WTC11 (cell line): Measurements from ENCODE around the gene MYO16. TPM values are rescaled to one million over a fixed set of nuclear protein-coding genes. Genes with fewer than 3 reads are reported as not detected.

Experiments used
- ATAC-seq: fragments of 200-7000 bp; cut with Tn5 transposase; 2 replicates; pipeline ENCODE4 v1.10.0; 2021; ENCODE audit warnings: mild to moderate bottlenecking, moderate library complexity
- CTCF ChIA-PET: fragments of 300-600 bp; sonication (Branson Sonifier 250); formaldehyde crosslinking; loops from one replicate; lab custom pipeline; 2021; ENCODE audit warnings: antibody characterized with exemption; lab: Charles Lee
- POLR2A ChIA-PET: fragments of 350-600 bp; sonication (Branson Sonifier 250); formaldehyde crosslinking; loops from one replicate; lab custom pipeline; 2021; ENCODE audit warnings: antibody characterized with exemption; lab: Charles Lee
- DNase-seq: peaks from one replicate; pipeline ENCODE4 v3.0.0; 2021; ENCODE audit warnings: low spot score
- H3K27ac Mint-ChIP-seq: 2 replicates; pipeline ENCODE4 v1.8.0; 2021; ENCODE audit warnings: mixed read lengths
- H3K27me3 Mint-ChIP-seq: 2 replicates; pipeline ENCODE4 v1.8.0; 2021; ENCODE audit warnings: low read depth, mild to moderate bottlenecking, moderate library complexity, mixed read lengths
- H3K36me3 Mint-ChIP-seq: 2 replicates; pipeline ENCODE4 v1.8.0; 2021; ENCODE audit warnings: mixed read lengths
- H3K4me1 Mint-ChIP-seq: 2 replicates; pipeline ENCODE4 v1.8.0; 2022; ENCODE audit warnings: mixed read lengths
- H3K4me3 Mint-ChIP-seq: 2 replicates; pipeline ENCODE4 v1.8.0; 2021; ENCODE audit warnings: mild to moderate bottlenecking, moderate library complexity, mixed read lengths
- H3K9me3 Mint-ChIP-seq: 2 replicates; pipeline ENCODE4 v1.8.0; 2021; ENCODE audit warnings: mixed read lengths
- ATF1 ChIP-seq: sonication (generic); formaldehyde crosslinking; IDR thresholded peaks from 2 replicates; pipeline ENCODE4 v1.8.1; 2023; ENCODE audit warnings: mild to moderate bottlenecking, moderate library complexity, missing genetic modification reagents
- ELF4 ChIP-seq: sonication (generic); formaldehyde crosslinking; IDR thresholded peaks from 2 replicates; pipeline ENCODE4 v1.8.1; 2022; ENCODE audit warnings: low read depth, mild to moderate bottlenecking, moderate library complexity, missing genetic modification reagents
- FOXJ3 ChIP-seq: sonication (generic); formaldehyde crosslinking; IDR thresholded peaks from 2 replicates; pipeline ENCODE4 v1.9.0; 2021; ENCODE audit warnings: missing genetic modification reagents, mild to moderate bottlenecking, borderline replicate concordance
- FOXP1 ChIP-seq: sonication (generic); formaldehyde crosslinking; IDR thresholded peaks from 2 replicates; pipeline ENCODE4 v1.8.0; 2022; ENCODE audit warnings: missing genetic modification reagents, mild to moderate bottlenecking, moderate library complexity, borderline replicate concordance
- GRHL2 ChIP-seq: fragments of 250-450 bp; sonication (Bioruptor Pico); IDR thresholded peaks from 2 replicates; pipeline ENCODE4 v1.8.0; 2022; ENCODE audit warnings: mild to moderate bottlenecking, moderate library complexity; ENCODE audit not compliant: insufficient replicate concordance, severe bottlenecking
- HMGA2 ChIP-seq: fragments of 250-450 bp; sonication (Bioruptor Pico); IDR thresholded peaks from 2 replicates; pipeline ENCODE4 v1.4.0; 2021; ENCODE audit warnings: mild to moderate bottlenecking, moderate library complexity
- IRF2 ChIP-seq: sonication (generic); formaldehyde crosslinking; IDR thresholded peaks from 2 replicates; pipeline ENCODE4 v1.8.0; 2022; ENCODE audit warnings: low read depth, missing genetic modification reagents, borderline replicate concordance
- JUN ChIP-seq: sonication (generic); formaldehyde crosslinking; IDR thresholded peaks from 2 replicates; pipeline ENCODE4 v1.8.0; 2023; ENCODE audit warnings: mild to moderate bottlenecking, missing genetic modification reagents
- NR1H2 ChIP-seq: sonication (generic); formaldehyde crosslinking; IDR thresholded peaks from 2 replicates; pipeline ENCODE4 v1.9.0; 2021; ENCODE audit warnings: mild to moderate bottlenecking, moderate library complexity, missing genetic modification reagents
- RORB ChIP-seq: fragments of 250-450 bp; sonication (Bioruptor Pico); IDR thresholded peaks from 2 replicates; pipeline ENCODE4 v1.9.0; 2021; ENCODE audit warnings: mild to moderate bottlenecking
- TCF7 ChIP-seq: sonication (generic); formaldehyde crosslinking; IDR thresholded peaks from 2 replicates; pipeline ENCODE4 v1.8.0; 2022; ENCODE audit warnings: mild to moderate bottlenecking, low read depth, missing genetic modification reagents, moderate library complexity
- TP53 ChIP-seq: sonication (generic); formaldehyde crosslinking; IDR thresholded peaks from 2 replicates; pipeline ENCODE4 v1.8.1; 2023; ENCODE audit warnings: mild to moderate bottlenecking, missing genetic modification reagents
- ZNF138 ChIP-seq: sonication (generic); formaldehyde crosslinking; conservative IDR thresholded peaks from 2 replicates; pipeline ENCODE4 v1.8.1; 2022; ENCODE audit warnings: mild to moderate bottlenecking, moderate library complexity, missing genetic modification reagents
- ZNF416 ChIP-seq: fragments of 250-450 bp; sonication (Bioruptor Pico); IDR thresholded peaks from 2 replicates; pipeline ENCODE4 v1.9.0; 2021; ENCODE audit warnings: mild to moderate bottlenecking, inconsistent platforms
- ZNF423 ChIP-seq: fragments of 250-450 bp; sonication (Bioruptor Pico); IDR thresholded peaks from 2 replicates; pipeline ENCODE4 v2.1.2; 2022; ENCODE audit warnings: mild to moderate bottlenecking, moderate library complexity
- total RNA-seq: library from RNA; stranded (reverse); gene quantifications from 3 replicates; pipeline ENCODE4 v1.2.3, GENCODE V29; 2021
- TF ChIP-seq, protein P1 (sequence below): sonication (generic); formaldehyde crosslinking; IDR thresholded peaks from 2 replicates; pipeline ENCODE4 v1.8.0; 2023; ENCODE audit warnings: missing genetic modification reagents
- TF ChIP-seq, protein P2 (sequence below): sonication (generic); formaldehyde crosslinking; conservative IDR thresholded peaks from 2 replicates; pipeline ENCODE4 v1.8.1; 2023; ENCODE audit warnings: mild to moderate bottlenecking, low read depth, missing genetic modification reagents, moderate library complexity
- TF ChIP-seq, protein P3 (sequence below): sonication (generic); formaldehyde crosslinking; IDR thresholded peaks from 2 replicates; pipeline ENCODE4 v1.8.1; 2022; ENCODE audit warnings: low read depth, missing genetic modification reagents, borderline replicate concordance
- TF ChIP-seq, protein P4 (sequence below): sonication (generic); formaldehyde crosslinking; IDR thresholded peaks from 2 replicates; pipeline ENCODE4 v1.8.1; 2023; ENCODE audit warnings: mild to moderate bottlenecking, missing genetic modification reagents, moderate library complexity
- TF ChIP-seq, protein P5 (sequence below): fragments of 250-450 bp; sonication (Bioruptor Pico); conservative IDR thresholded peaks from 2 replicates; pipeline ENCODE4 v1.9.0; 2021; ENCODE audit warnings: mild to moderate bottlenecking
- TF ChIP-seq, protein P6 (sequence below): sonication (generic); formaldehyde crosslinking; IDR thresholded peaks from 2 replicates; pipeline ENCODE4 v1.8.1; 2023; ENCODE audit warnings: mild to moderate bottlenecking, missing genetic modification reagents

Gene MYO16
- total RNA-seq, 1 experiment from 2014 or later: 0.09 TPM

DNA sequence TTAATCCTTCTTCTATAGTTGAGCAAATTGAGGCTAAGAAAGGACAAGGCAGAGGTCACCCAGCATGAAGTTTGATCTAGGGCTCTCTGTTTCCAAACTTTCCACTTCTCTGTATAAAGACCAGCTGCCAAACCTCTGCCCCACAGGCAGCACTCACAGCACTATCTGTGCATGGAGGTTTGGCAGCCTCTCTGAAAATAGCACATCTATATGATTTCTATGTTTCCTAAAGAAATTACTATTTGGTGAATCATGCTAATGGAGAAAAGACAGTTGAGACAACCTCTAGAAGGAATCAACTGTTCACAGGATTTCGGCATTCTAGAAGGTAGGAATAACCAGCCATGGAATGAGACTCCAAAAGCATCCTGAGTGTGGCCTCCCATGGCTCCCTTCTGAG is 602.5 kb downstream of the MYO16 start:
- Mint-ChIP-seq H3K27me3 (no peaks in the 10 kb centered on the region; the same call in 1 of the 2 replicates), H3K9me3 (peaks cover 42% of the 10 kb centered on the region), H3K27ac (no peak overlapping the region), H3K36me3 (peaks cover 15% of the 10 kb centered on the region), H3K4me1 (no peaks in the 10 kb centered on the region), H3K4me3 (no peak overlapping the region)
- ATAC-seq (no peak), DNase-seq (no peak)
- POLR2A ChIA-PET: no interaction called here
- TF ChIP-seq, protein P1, sequence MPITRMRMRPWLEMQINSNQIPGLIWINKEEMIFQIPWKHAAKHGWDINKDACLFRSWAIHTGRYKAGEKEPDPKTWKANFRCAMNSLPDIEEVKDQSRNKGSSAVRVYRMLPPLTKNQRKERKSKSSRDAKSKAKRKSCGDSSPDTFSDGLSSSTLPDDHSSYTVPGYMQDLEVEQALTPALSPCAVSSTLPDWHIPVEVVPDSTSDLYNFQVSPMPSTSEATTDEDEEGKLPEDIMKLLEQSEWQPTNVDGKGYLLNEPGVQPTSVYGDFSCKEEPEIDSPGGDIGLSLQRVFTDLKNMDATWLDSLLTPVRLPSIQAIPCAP: no peak
- TF ChIP-seq, protein P2, sequence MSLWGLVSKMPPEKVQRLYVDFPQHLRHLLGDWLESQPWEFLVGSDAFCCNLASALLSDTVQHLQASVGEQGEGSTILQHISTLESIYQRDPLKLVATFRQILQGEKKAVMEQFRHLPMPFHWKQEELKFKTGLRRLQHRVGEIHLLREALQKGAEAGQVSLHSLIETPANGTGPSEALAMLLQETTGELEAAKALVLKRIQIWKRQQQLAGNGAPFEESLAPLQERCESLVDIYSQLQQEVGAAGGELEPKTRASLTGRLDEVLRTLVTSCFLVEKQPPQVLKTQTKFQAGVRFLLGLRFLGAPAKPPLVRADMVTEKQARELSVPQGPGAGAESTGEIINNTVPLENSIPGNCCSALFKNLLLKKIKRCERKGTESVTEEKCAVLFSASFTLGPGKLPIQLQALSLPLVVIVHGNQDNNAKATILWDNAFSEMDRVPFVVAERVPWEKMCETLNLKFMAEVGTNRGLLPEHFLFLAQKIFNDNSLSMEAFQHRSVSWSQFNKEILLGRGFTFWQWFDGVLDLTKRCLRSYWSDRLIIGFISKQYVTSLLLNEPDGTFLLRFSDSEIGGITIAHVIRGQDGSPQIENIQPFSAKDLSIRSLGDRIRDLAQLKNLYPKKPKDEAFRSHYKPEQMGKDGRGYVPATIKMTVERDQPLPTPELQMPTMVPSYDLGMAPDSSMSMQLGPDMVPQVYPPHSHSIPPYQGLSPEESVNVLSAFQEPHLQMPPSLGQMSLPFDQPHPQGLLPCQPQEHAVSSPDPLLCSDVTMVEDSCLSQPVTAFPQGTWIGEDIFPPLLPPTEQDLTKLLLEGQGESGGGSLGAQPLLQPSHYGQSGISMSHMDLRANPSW (CRISPR knock-in tag): no peak
- no peak for TF ChIP-seq HMGA2
- TF ChIP-seq, protein P3, sequence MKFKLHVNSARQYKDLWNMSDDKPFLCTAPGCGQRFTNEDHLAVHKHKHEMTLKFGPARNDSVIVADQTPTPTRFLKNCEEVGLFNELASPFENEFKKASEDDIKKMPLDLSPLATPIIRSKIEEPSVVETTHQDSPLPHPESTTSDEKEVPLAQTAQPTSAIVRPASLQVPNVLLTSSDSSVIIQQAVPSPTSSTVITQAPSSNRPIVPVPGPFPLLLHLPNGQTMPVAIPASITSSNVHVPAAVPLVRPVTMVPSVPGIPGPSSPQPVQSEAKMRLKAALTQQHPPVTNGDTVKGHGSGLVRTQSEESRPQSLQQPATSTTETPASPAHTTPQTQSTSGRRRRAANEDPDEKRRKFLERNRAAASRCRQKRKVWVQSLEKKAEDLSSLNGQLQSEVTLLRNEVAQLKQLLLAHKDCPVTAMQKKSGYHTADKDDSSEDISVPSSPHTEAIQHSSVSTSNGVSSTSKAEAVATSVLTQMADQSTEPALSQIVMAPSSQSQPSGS: no peak
- TF ChIP-seq TP53: no peak
- no peak for TF ChIP-seq IRF2 (CRISPR knock-in tag)
- no peak for TF ChIP-seq ATF1
- TF ChIP-seq, protein P4, sequence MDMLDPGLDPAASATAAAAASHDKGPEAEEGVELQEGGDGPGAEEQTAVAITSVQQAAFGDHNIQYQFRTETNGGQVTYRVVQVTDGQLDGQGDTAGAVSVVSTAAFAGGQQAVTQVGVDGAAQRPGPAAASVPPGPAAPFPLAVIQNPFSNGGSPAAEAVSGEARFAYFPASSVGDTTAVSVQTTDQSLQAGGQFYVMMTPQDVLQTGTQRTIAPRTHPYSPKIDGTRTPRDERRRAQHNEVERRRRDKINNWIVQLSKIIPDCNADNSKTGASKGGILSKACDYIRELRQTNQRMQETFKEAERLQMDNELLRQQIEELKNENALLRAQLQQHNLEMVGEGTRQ: no peak
- TF ChIP-seq RORB: no peak
- no peak for TF ChIP-seq NR1H2 (CRISPR knock-in tag)
- CTCF ChIA-PET: no interaction called here

DNA sequence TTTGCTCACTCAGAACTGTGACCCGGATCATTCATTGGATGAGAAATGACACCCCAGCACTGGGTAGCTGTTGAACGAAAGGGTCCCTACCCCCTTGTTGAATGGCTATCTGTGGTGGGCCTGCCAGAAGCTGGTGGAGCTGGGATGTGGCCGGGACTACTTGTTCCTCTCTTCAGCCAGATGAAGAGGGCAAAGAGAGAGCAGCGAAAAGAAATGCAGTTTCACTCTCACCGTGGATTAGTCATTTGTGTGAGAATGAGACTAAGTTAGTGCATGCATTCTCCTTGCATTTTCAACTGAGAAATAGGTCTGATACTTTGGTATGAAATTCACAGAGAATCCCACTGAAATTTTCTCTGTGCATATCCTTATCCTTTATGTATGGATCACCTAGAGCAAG is 603.9 kb downstream of the MYO16 start:
- TF ChIP-seq FOXP1: no peak
- TF ChIP-seq, protein P5, sequence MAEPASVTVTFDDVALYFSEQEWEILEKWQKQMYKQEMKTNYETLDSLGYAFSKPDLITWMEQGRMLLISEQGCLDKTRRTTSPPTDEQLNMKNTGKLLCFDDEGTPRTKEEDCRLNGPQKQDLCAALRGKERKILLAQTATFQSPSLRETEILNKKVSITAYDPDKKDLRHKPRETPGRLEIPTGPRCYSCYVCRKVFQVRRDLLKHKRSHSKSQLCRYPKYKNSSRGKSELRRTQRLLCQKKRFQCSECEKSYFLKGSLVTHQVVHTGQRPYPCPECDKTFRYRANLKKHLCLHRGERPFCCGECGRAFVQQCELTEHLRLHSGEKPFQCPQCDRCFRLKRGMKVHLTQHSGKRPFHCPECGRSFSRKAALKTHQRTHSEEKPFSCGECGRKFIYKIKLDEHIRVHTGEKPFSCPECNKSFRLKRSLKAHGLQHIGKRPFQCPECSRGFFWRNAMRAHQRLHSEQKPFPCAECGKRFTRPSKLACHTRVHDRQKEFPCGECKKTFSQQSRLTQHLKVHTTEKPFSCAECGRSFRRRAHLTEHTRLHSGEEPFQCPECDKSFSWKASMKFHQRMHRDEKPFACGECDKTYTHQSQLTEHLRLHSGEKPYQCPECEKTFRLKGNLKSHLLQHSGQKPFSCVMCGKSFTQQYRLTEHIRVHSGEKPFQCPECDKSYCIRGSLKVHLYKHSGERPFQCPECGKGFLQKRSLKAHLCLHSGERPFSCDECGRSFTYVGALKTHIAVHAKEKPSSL: no peak
- TF ChIP-seq, protein P6, sequence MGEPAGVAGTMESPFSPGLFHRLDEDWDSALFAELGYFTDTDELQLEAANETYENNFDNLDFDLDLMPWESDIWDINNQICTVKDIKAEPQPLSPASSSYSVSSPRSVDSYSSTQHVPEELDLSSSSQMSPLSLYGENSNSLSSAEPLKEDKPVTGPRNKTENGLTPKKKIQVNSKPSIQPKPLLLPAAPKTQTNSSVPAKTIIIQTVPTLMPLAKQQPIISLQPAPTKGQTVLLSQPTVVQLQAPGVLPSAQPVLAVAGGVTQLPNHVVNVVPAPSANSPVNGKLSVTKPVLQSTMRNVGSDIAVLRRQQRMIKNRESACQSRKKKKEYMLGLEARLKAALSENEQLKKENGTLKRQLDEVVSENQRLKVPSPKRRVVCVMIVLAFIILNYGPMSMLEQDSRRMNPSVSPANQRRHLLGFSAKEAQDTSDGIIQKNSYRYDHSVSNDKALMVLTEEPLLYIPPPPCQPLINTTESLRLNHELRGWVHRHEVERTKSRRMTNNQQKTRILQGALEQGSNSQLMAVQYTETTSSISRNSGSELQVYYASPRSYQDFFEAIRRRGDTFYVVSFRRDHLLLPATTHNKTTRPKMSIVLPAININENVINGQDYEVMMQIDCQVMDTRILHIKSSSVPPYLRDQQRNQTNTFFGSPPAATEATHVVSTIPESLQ: no peak
- TF ChIP-seq GRHL2 (CRISPR knock-in tag): no peak
- TF ChIP-seq ZNF423 (CRISPR knock-in tag): no peak
- TF ChIP-seq JUN (CRISPR knock-in tag): no peak
- no peak for TF ChIP-seq ZNF138 (CRISPR knock-in tag)
- TF ChIP-seq ZNF416: no peak
- no peak for TF ChIP-seq FOXJ3 (CRISPR knock-in tag)
- no peak for TF ChIP-seq TCF7 (CRISPR knock-in tag)
- TF ChIP-seq, protein P3: no peak
- TF ChIP-seq NR1H2 (CRISPR knock-in tag): no peak
- TF ChIP-seq ELF4: no peak
- no peak for TF ChIP-seq IRF2 (CRISPR knock-in tag)
- CTCF ChIA-PET: no interaction called here
- no peak overlapping the region for H3K4me3 Mint-ChIP-seq
- no peak for DNase-seq
- no peaks in the 10 kb centered on the region for H3K4me1 Mint-ChIP-seq
- peaks cover 28% of the 10 kb centered on the region for H3K9me3 Mint-ChIP-seq
- H3K36me3 Mint-ChIP-seq: peaks cover 15% of the 10 kb centered on the region
- no peaks in the 10 kb centered on the region; the same call in 1 of the 2 replicates for H3K27me3 Mint-ChIP-seq
- POLR2A ChIA-PET: no interaction called here
- H3K27ac Mint-ChIP-seq: no peak overlapping the region
- no peak for ATAC-seq
